HepG2 (cell line): ENCODE data around the gene SPTSSA. TPM values are rescaled to one million over a fixed set of nuclear protein-coding genes. Genes with fewer than 3 reads are reported as not detected.

ENCODE experiments used
- FOXA1 ChIP-seq, 2 experiments: fragments of 450-650 bp in 1 of 2; sonication (generic) in 1 of 2; formaldehyde crosslinking in 1 of 2; IDR thresholded peaks; 2 replicates each; pipeline versions ENCODE4 v1.4.0 to v1.6.1; 2016 to 2020; ENCODE audit warnings: missing genetic modification reagents in 1 of 2
- KDM4B ChIP-seq: sonication (generic); formaldehyde crosslinking; IDR thresholded peaks from 2 replicates; pipeline ENCODE4 v1.4.0; 2020; ENCODE audit warnings: missing genetic modification reagents
- MEF2D ChIP-seq: sonication (generic); formaldehyde crosslinking; IDR thresholded peaks from 2 replicates; pipeline ENCODE4 v1.5.1; 2020; ENCODE audit warnings: mild to moderate bottlenecking, missing genetic modification reagents
- SMAD3 ChIP-seq: sonication (generic); formaldehyde crosslinking; IDR thresholded peaks from 2 replicates; pipeline ENCODE4 v1.4.0; 2020; ENCODE audit warnings: missing genetic modification reagents
- SOX6 ChIP-seq, 2 experiments: fragments of 450-650 bp in 1 of 2; sonication (generic) in 1 of 2; formaldehyde crosslinking in 1 of 2; IDR thresholded peaks; 2 replicates each; pipeline versions ENCODE4 v1.4.0 to v1.6.1; 2017 to 2020; ENCODE audit warnings: antibody characterized with exemption in 1 of 2, mild to moderate bottlenecking in 1 of 2, missing genetic modification reagents in 1 of 2
- ZKSCAN8 ChIP-seq: IDR thresholded peaks from 2 replicates; pipeline ENCODE4 v1.6.1; 2016; ENCODE audit warnings: borderline replicate concordance, missing genetic modification reagents, missing compliant biosample characterization
- ZNF20 ChIP-seq: sonication (generic); formaldehyde crosslinking; IDR thresholded peaks from 2 replicates; pipeline ENCODE4 v1.4.0; 2020; ENCODE audit warnings: mild to moderate bottlenecking, moderate library complexity, missing genetic modification reagents
- ZNF326 ChIP-seq: sonication (generic); formaldehyde crosslinking; IDR thresholded peaks from 2 replicates; pipeline ENCODE4 v1.4.0; 2020; ENCODE audit warnings: missing genetic modification reagents, borderline replicate concordance
- ZNF660 ChIP-seq: sonication (generic); formaldehyde crosslinking; IDR thresholded peaks from 2 replicates; pipeline ENCODE4 v1.5.1; 2020; ENCODE audit warnings: mild to moderate bottlenecking, low read depth, missing genetic modification reagents, borderline replicate concordance
- ZSCAN30 ChIP-seq: sonication (generic); formaldehyde crosslinking; IDR thresholded peaks from 2 replicates; pipeline ENCODE4 v1.5.0; 2020; ENCODE audit warnings: mild to moderate bottlenecking, missing genetic modification reagents
- polyA plus RNA-seq, 8 experiments: library from polyadenylated mRNA; depleted of rRNA in 3 of 8; stranded (reverse) in 7 of 8; unstranded in 1 of 8; fragments of >200 nt; fragmentation: Illumina TruSeq in 4 of 8; extraction: Trizol in 4 of 8; gene quantifications; 2 replicates each; pipeline versions ENCODE4 v1.2.1 to v1.2.3, GENCODE V29; 2011 to 2016; ENCODE audit warnings: low read depth in 4 of 8, missing spikeins in 1 of 8, mixed read lengths in 1 of 8; ENCODE audit not compliant: insufficient read depth in 1 of 8
- total RNA-seq, 5 experiments: library from RNA; depleted of rRNA; stranded (reverse); fragments of >200 nt; fragmentation: Illumina TruSeq; extraction: Trizol; gene quantifications; 2 replicates each; pipeline ENCODE4 v1.2.3, GENCODE V29; 2016; ENCODE audit warnings: low read depth in 1 of 5
- TF ChIP-seq, protein P1 (sequence below): sonication (generic); formaldehyde crosslinking; IDR thresholded peaks from 2 replicates; pipeline ENCODE4 v1.4.0; 2020; ENCODE audit warnings: missing genetic modification reagents
- TF ChIP-seq, protein P2 (sequence below): sonication (generic); formaldehyde crosslinking; IDR thresholded peaks from 2 replicates; pipeline ENCODE4 v1.4.0; 2020; ENCODE audit warnings: missing genetic modification reagents, borderline replicate concordance
- TF ChIP-seq, protein P3 (sequence below), 2 experiments: sonication (generic) in 1 of 2; formaldehyde crosslinking in 1 of 2; IDR thresholded peaks; 2 replicates each; pipeline versions ENCODE4 v1.4.0 to v1.6.1; 2018 to 2020; ENCODE audit warnings: missing genetic modification reagents in 2 of 2, borderline replicate concordance in 1 of 2, low read depth in 1 of 2, mild to moderate bottlenecking in 1 of 2, missing biosample characterization in 1 of 2
- TF ChIP-seq, protein P4 (sequence below): sonication (generic); formaldehyde crosslinking; IDR thresholded peaks from 2 replicates; pipeline ENCODE4 v1.5.0; 2020; ENCODE audit warnings: mild to moderate bottlenecking, missing genetic modification reagents

SPTSSA gene
- total and polyA plus RNA-seq, 2 of the 13 experiments (the other 11 are each of a cell fraction or from before 2014, with no cell fraction given), result 19.1 to 86.1 TPM

DNA sequence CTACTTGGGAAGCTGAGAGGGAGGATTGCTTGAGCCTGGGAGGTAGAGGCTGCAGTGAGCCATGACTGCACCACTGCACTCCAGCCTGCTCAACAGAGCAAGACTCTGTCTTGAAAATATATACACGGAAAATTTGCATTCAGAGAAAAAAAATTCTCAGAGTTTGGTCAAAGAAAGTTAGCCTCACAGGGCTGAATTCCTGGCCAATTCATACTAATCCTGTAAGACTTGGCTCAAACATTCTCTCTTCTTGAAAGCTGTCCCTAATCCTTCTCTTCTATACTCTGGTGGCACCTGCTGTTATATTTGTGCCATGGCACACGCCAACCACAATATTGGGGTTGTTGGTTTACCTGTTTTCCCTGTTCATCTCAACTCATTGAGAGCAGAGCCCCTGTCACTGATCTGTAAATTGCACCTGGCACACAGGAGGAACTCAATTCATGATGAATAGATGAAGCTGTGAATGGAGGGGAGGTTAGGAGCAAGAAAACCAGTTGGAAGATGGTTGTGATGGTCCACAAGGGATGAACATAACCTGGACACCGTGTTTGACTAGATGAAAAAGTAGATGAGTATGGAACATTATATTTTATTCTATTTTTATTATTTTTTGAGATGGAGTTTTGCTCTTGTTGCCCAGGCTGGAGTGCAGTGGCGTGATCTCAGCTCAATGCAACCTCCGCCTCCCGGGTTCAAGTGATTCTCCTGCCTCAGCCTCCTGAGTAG is 36.8 kb upstream of the SPTSSA start (continued):
- TF ChIP-seq, protein P1, sequence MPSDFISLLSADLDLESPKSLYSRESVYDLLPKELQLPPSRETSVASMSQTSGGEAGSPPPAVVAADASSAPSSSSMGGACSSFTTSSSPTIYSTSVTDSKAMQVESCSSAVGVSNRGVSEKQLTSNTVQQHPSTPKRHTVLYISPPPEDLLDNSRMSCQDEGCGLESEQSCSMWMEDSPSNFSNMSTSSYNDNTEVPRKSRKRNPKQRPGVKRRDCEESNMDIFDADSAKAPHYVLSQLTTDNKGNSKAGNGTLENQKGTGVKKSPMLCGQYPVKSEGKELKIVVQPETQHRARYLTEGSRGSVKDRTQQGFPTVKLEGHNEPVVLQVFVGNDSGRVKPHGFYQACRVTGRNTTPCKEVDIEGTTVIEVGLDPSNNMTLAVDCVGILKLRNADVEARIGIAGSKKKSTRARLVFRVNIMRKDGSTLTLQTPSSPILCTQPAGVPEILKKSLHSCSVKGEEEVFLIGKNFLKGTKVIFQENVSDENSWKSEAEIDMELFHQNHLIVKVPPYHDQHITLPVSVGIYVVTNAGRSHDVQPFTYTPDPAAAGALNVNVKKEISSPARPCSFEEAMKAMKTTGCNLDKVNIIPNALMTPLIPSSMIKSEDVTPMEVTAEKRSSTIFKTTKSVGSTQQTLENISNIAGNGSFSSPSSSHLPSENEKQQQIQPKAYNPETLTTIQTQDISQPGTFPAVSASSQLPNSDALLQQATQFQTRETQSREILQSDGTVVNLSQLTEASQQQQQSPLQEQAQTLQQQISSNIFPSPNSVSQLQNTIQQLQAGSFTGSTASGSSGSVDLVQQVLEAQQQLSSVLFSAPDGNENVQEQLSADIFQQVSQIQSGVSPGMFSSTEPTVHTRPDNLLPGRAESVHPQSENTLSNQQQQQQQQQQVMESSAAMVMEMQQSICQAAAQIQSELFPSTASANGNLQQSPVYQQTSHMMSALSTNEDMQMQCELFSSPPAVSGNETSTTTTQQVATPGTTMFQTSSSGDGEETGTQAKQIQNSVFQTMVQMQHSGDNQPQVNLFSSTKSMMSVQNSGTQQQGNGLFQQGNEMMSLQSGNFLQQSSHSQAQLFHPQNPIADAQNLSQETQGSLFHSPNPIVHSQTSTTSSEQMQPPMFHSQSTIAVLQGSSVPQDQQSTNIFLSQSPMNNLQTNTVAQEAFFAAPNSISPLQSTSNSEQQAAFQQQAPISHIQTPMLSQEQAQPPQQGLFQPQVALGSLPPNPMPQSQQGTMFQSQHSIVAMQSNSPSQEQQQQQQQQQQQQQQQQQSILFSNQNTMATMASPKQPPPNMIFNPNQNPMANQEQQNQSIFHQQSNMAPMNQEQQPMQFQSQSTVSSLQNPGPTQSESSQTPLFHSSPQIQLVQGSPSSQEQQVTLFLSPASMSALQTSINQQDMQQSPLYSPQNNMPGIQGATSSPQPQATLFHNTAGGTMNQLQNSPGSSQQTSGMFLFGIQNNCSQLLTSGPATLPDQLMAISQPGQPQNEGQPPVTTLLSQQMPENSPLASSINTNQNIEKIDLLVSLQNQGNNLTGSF, result no peak
- TF ChIP-seq KDM4B (CRISPR knock-in tag), result 0 out of 2 replicates have a peak, but pooled peaks have one; percentile 77
- no peak for TF ChIP-seq SOX6 (IDR thresholded peaks at IDR 0.05)
- TF ChIP-seq SOX6 (CRISPR knock-in tag; IDR thresholded peaks at IDR 0.05), result peak; percentile 46; the same call in 1 of the 2 replicates
- TF ChIP-seq, protein P2, sequence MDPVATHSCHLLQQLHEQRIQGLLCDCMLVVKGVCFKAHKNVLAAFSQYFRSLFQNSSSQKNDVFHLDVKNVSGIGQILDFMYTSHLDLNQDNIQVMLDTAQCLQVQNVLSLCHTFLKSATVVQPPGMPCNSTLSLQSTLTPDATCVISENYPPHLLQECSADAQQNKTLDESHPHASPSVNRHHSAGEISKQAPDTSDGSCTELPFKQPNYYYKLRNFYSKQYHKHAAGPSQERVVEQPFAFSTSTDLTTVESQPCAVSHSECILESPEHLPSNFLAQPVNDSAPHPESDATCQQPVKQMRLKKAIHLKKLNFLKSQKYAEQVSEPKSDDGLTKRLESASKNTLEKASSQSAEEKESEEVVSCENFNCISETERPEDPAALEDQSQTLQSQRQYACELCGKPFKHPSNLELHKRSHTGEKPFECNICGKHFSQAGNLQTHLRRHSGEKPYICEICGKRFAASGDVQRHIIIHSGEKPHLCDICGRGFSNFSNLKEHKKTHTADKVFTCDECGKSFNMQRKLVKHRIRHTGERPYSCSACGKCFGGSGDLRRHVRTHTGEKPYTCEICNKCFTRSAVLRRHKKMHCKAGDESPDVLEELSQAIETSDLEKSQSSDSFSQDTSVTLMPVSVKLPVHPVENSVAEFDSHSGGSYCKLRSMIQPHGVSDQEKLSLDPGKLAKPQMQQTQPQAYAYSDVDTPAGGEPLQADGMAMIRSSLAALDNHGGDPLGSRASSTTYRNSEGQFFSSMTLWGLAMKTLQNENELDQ (CRISPR knock-in tag), result no peak
- no peak for TF ChIP-seq ZNF660 (CRISPR knock-in tag)
- peak; percentile 85; the same call in 1 of the 2 replicates for TF ChIP-seq ZKSCAN8 (CRISPR knock-in tag)
- TF ChIP-seq, protein P3, sequence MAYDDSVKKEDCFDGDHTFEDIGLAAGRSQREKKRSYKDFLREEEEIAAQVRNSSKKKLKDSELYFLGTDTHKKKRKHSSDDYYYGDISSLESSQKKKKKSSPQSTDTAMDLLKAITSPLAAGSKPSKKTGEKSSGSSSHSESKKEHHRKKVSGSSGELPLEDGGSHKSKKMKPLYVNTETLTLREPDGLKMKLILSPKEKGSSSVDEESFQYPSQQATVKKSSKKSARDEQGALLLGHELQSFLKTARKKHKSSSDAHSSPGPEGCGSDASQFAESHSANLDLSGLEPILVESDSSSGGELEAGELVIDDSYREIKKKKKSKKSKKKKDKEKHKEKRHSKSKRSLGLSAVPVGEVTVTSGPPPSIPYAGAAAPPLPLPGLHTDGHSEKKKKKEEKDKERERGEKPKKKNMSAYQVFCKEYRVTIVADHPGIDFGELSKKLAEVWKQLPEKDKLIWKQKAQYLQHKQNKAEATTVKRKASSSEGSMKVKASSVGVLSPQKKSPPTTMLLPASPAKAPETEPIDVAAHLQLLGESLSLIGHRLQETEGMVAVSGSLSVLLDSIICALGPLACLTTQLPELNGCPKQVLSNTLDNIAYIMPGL (CRISPR knock-in tag; IDR thresholded peaks at IDR 0.05; ENCODE audit: borderline replicate concordance in 1 of 2, low read depth in 1 of 2), result peak in 1 of 2 experiments; percentile 83; a peak in 2 of 4 replicates
- 0 out of 2 replicates have a peak, but pooled peaks have one; percentile 53 for TF ChIP-seq MEF2D
- TF ChIP-seq ZNF326 (CRISPR knock-in tag), result no peak
- 0 out of 2 replicates have a peak, but pooled peaks have one; percentile 73 for TF ChIP-seq SMAD3 (CRISPR knock-in tag)
- TF ChIP-seq, protein P4, sequence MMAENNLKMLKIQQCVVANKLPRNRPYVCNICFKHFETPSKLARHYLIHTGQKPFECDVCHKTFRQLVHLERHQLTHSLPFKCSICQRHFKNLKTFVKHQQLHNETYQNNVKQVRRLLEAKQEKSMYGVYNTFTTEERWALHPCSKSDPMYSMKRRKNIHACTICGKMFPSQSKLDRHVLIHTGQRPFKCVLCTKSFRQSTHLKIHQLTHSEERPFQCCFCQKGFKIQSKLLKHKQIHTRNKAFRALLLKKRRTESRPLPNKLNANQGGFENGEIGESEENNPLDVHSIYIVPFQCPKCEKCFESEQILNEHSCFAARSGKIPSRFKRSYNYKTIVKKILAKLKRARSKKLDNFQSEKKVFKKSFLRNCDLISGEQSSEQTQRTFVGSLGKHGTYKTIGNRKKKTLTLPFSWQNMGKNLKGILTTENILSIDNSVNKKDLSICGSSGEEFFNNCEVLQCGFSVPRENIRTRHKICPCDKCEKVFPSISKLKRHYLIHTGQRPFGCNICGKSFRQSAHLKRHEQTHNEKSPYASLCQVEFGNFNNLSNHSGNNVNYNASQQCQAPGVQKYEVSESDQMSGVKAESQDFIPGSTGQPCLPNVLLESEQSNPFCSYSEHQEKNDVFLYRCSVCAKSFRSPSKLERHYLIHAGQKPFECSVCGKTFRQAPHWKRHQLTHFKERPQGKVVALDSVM (CRISPR knock-in tag), result no peak
- no peak for TF ChIP-seq FOXA1 (IDR thresholded peaks at IDR 0.05)
- TF ChIP-seq FOXA1 (CRISPR knock-in tag; IDR thresholded peaks at IDR 0.05), result no peak
- no peak for TF ChIP-seq ZNF20 (CRISPR knock-in tag)
- no peak for TF ChIP-seq ZSCAN30 (CRISPR knock-in tag)
